Fibroblast of the aortic adventitia (primary cell): ENCODE measurements around the gene MOV10. TPM values are rescaled to one million over a fixed set of nuclear protein-coding genes. Genes with fewer than 3 reads are reported as not detected.

Experiments
- DNase-seq: peaks from one replicate; pipeline ENCODE4 v3.0.0-alpha.2; 2010; ENCODE audit warnings: low read depth
- H3K4me3 ChIP-seq: 2 replicates; pipeline ENCODE4 v1.5.1; 2011; ENCODE audit warnings: low read depth, mild to moderate bottlenecking, control low read depth, low read length, moderate library complexity
- CTCF ChIP-seq: IDR thresholded peaks from 2 replicates; pipeline ENCODE4 v1.5.1; 2011; ENCODE audit warnings: mild to moderate bottlenecking, low read length, control low read depth, inconsistent platforms; ENCODE audit not compliant: insufficient read depth
- total RNA-seq: library from RNA; depleted of rRNA; stranded (reverse); fragments of >200 nt; gene quantifications from 2 replicates; pipeline ENCODE4 v1.2.3, GENCODE V29; 2012; ENCODE audit warnings: low replicate concordance

Gene MOV10
- total RNA-seq, 1 donor, result 31.5 TPM

GRCh38 chr1:112689842-112690237 is 15.4 kb downstream of the MOV10 start:
- TF ChIP-seq CTCF, result no peak
- no peak for DNase-seq

GRCh38 chr1:112692681-112693080 is 18.2 kb downstream of the MOV10 start:
- TF ChIP-seq CTCF, result no peak
- H3K4me3 ChIP-seq, result no peak overlapping the region
- DNase-seq, result no peak

More at GRCh38 chr1:112689842-112690237, 15.4 kb downstream of the MOV10 start:
- no peak overlapping the region for H3K4me3 ChIP-seq

- DNase-seq, result no peak
- H3K4me3 ChIP-seq, result no peak overlapping the region
- no peak for TF ChIP-seq CTCF
These were observed 19.4 kb downstream of the MOV10 start for GRCh38 chr1:112693821-112694220.

GRCh38 chr1:112694363-112694929 is 20.0 kb downstream of the MOV10 start:
- TF ChIP-seq CTCF, result no peak
- DNase-seq, result no peak
- no peak overlapping the region for H3K4me3 ChIP-seq

- DNase-seq, result no peak
- no peak overlapping the region for H3K4me3 ChIP-seq
- no peak for TF ChIP-seq CTCF
These were observed 20.8 kb downstream of the MOV10 start for GRCh38 chr1:112695276-112695675.

- no peak for TF ChIP-seq CTCF
- DNase-seq, result no peak
- no peak overlapping the region for H3K4me3 ChIP-seq
These were observed 22.3 kb downstream of the MOV10 start for GRCh38 chr1:112696578-112697314.
